GM23338 (cell line): Measurements from ENCODE around the gene KIF1A. TPM values are rescaled to one million over a fixed set of nuclear protein-coding genes. Genes with fewer than 3 reads are reported as not detected.

Source experiments
- ATAC-seq: fragments of 200-7000 bp; cut with Tn5 transposase; 3 replicates; pipeline ENCODE4 v1.9.1; 2020
- DNase-seq: peaks from one replicate; pipeline ENCODE4 v3.0.0-alpha.2; 2015; ENCODE audit warnings: low spot score
- H2AFZ ChIP-seq: fragments of 200-600 bp; sonication (generic); 2 replicates; pipeline ENCODE4 v1.8.0; 2016; ENCODE audit warnings: antibody characterized with exemption, mild to moderate bottlenecking, moderate library complexity
- H3F3A ChIP-seq: fragments of 200-600 bp; sonication (generic); replicated peaks from 2 replicates; pipeline ENCODE4 v1.8.0; 2017; ENCODE audit warnings: antibody characterized with exemption, mixed run types, low read depth
- H3K27ac ChIP-seq: fragments of 200-600 bp; sonication (generic); 2 replicates; pipeline ENCODE4 v1.6.1; 2016; ENCODE audit warnings: low read depth
- H3K27me3 ChIP-seq: fragments of 200-600 bp; sonication (generic); 2 replicates; pipeline ENCODE4 v1.8.0; 2016; ENCODE audit warnings: mild to moderate bottlenecking, mixed run types, moderate library complexity; ENCODE audit not compliant: insufficient read depth
- H3K36me3 ChIP-seq: fragments of 200-600 bp; sonication (generic); 2 replicates; pipeline ENCODE4 v1.8.0; 2016; ENCODE audit warnings: mild to moderate bottlenecking; ENCODE audit not compliant: insufficient read depth
- H3K4me1 ChIP-seq: fragments of 200-600 bp; sonication (generic); 2 replicates; pipeline ENCODE4 v1.8.0; 2016; ENCODE audit warnings: mild to moderate bottlenecking, moderate library complexity; ENCODE audit not compliant: insufficient read depth
- H3K4me2 ChIP-seq: fragments of 200-600 bp; sonication (generic); 2 replicates; pipeline ENCODE4 v1.7.1; 2017; ENCODE audit warnings: mixed run types
- H3K4me3 ChIP-seq: fragments of 200-600 bp; sonication (generic); 2 replicates; pipeline ENCODE4 v1.6.1; 2016; ENCODE audit warnings: mixed run types
- H3K79me2 ChIP-seq: fragments of 200-600 bp; sonication (generic); replicated peaks from 2 replicates; pipeline ENCODE4 v1.8.0; 2017; ENCODE audit warnings: mild to moderate bottlenecking; ENCODE audit not compliant: insufficient read depth
- H3K9me2 ChIP-seq: fragments of 200-600 bp; sonication (generic); 2 replicates; pipeline ENCODE4 v1.8.0; 2017; ENCODE audit not compliant: insufficient read depth
- H4K20me1 ChIP-seq: fragments of 200-600 bp; sonication (generic); replicated peaks from 2 replicates; pipeline ENCODE4 v1.8.0; 2017; ENCODE audit warnings: mild to moderate bottlenecking; ENCODE audit not compliant: insufficient read depth
- H3K27ac Mint-ChIP-seq: 2 replicates; pipeline ENCODE4 v1.8.0; 2020; ENCODE audit warnings: inconsistent platforms, mild to moderate bottlenecking, moderate library complexity, mixed read lengths
- H3K27me3 Mint-ChIP-seq: 3 replicates; pipeline ENCODE4 v1.8.0; 2022; ENCODE audit warnings: low read depth, mild to moderate bottlenecking, moderate library complexity, mixed read lengths, inconsistent platforms; ENCODE audit not compliant: insufficient read depth, poor library complexity
- H3K36me3 Mint-ChIP-seq: 3 replicates; pipeline ENCODE4 v1.8.0; 2021; ENCODE audit warnings: low read depth, mild to moderate bottlenecking, inconsistent platforms, moderate library complexity, mixed read lengths
- H3K4me1 Mint-ChIP-seq: 3 replicates; pipeline ENCODE4 v1.8.0; 2020; ENCODE audit warnings: mild to moderate bottlenecking, inconsistent platforms, mixed read lengths
- H3K4me3 Mint-ChIP-seq: 3 replicates; pipeline ENCODE4 v1.8.0; 2021; ENCODE audit warnings: moderate library complexity, mild to moderate bottlenecking, inconsistent platforms, mixed read lengths
- H3K9me3 Mint-ChIP-seq: 3 replicates; pipeline ENCODE4 v1.8.0; 2020; ENCODE audit warnings: moderate library complexity, mild to moderate bottlenecking, inconsistent platforms, mixed read lengths
- ETS1 ChIP-seq: IDR thresholded peaks from 2 replicates; pipeline ENCODE4 v1.6.1; 2016; ENCODE audit warnings: antibody characterized with exemption
- EZH2 ChIP-seq: fragments of 200-600 bp; sonication (generic); IDR thresholded peaks from one replicate; pipeline ENCODE4 v1.8.0; 2017; ENCODE audit warnings: antibody characterized with exemption, mild to moderate bottlenecking, low read depth; ENCODE audit not compliant: unreplicated experiment
- EZH2phosphoT487 ChIP-seq: fragments of 200-600 bp; sonication (generic); IDR thresholded peaks from one replicate; pipeline ENCODE4 v1.8.1; 2018; ENCODE audit warnings: antibody characterized with exemption; ENCODE audit not compliant: unreplicated experiment
- JUNB ChIP-seq: IDR thresholded peaks from one replicate; pipeline ENCODE4 v1.6.1; 2016; ENCODE audit warnings: antibody characterized with exemption; ENCODE audit not compliant: unreplicated experiment
- NANOG ChIP-seq: IDR thresholded peaks from 2 replicates; pipeline ENCODE4 v1.6.1; 2016; ENCODE audit warnings: antibody characterized with exemption, borderline replicate concordance
- STAT1 ChIP-seq: IDR thresholded peaks from one replicate; pipeline ENCODE4 v1.6.1; 2016; ENCODE audit warnings: antibody characterized with exemption; ENCODE audit not compliant: unreplicated experiment
- ZNF114 ChIP-seq: fragments of 250-450 bp; sonication (Bioruptor Pico); IDR thresholded peaks from 2 replicates; pipeline ENCODE4 v1.5.0; 2020; ENCODE audit warnings: mild to moderate bottlenecking, moderate library complexity
- ZNF331 ChIP-seq: fragments of 250-450 bp; sonication (Bioruptor Pico); IDR thresholded peaks from 2 replicates; pipeline ENCODE4 v1.5.0; 2020; ENCODE audit warnings: low read depth, mild to moderate bottlenecking, moderate library complexity
- ZNF462 ChIP-seq: fragments of 250-450 bp; sonication (Bioruptor Pico); IDR thresholded peaks from 2 replicates; pipeline ENCODE4 v1.5.0; 2020; ENCODE audit warnings: mild to moderate bottlenecking, moderate library complexity
- polyA plus RNA-seq: library from polyadenylated mRNA; unstranded; fragments of >200 nt; fragmentation: Nextera tagmentation; extraction: Ambion mirVana; gene quantifications from 2 replicates; pipeline ENCODE4 v1.2.1, GENCODE V29; 2016
- total RNA-seq: library from RNA; depleted of rRNA; stranded (reverse); fragments of >200 nt; shearing (Covaris generic); gene quantifications from 2 replicates; pipeline ENCODE4 v1.2.3, GENCODE V29; 2014
- TF ChIP-seq, protein P1 (sequence below): IDR thresholded peaks from one replicate; pipeline ENCODE4 v1.6.1; 2018; ENCODE audit warnings: antibody characterized with exemption; ENCODE audit not compliant: unreplicated experiment
- TF ChIP-seq, protein P2 (sequence below), 2 experiments: fragments of 200-600 bp in 1 of 2; sonication (generic) in 1 of 2; conservative IDR thresholded peaks; 2 replicates each; pipeline versions ENCODE4 v1.5.1 to v1.6.1; 2016 to 2017; ENCODE audit warnings: antibody characterized with exemption in 2 of 2, low read depth in 2 of 2, mild to moderate bottlenecking in 2 of 2, moderate library complexity in 1 of 2

KIF1A gene
- total and polyA plus RNA-seq, 2 experiments from 2014 or later, result 169 to 214 TPM

- no peaks in the 10 kb centered on the region for H3K4me1 Mint-ChIP-seq
- Histone ChIP-seq H3F3A (no peaks in the 10 kb centered on the region), H3K27ac (no peak overlapping the region), H3K4me1 (no peaks in the 10 kb centered on the region), H3K36me3 (peaks cover 12% of the 10 kb centered on the region; the same call in 1 of the 2 replicates), H3K27me3 (no peaks in the 10 kb centered on the region), H3K4me3 (no peak overlapping the region), H2AFZ (no peak overlapping the region), H3K79me2 (no peaks in the 10 kb centered on the region), H4K20me1 (no peaks in the 10 kb centered on the region), H3K9me2 (no peaks in the 10 kb centered on the region), H3K4me2 (no peak overlapping the region)
- no peak overlapping the region for H3K27ac Mint-ChIP-seq
- H3K9me3 Mint-ChIP-seq, result no peaks in the 10 kb centered on the region; the same call in 2 of the 3 replicates
- no peak overlapping the region for H3K4me3 Mint-ChIP-seq
- TF ChIP-seq ETS1 (no peak), EZH2phosphoT487 (no peak), ZNF462 (CRISPR knock-in tag) (no peak), JUNB (no peak), EZH2 (no peak), ZNF114 (CRISPR knock-in tag) (no peak), STAT1 (no peak), NANOG (no peak), ZNF331 (no peak)
- TF ChIP-seq, protein P1, sequence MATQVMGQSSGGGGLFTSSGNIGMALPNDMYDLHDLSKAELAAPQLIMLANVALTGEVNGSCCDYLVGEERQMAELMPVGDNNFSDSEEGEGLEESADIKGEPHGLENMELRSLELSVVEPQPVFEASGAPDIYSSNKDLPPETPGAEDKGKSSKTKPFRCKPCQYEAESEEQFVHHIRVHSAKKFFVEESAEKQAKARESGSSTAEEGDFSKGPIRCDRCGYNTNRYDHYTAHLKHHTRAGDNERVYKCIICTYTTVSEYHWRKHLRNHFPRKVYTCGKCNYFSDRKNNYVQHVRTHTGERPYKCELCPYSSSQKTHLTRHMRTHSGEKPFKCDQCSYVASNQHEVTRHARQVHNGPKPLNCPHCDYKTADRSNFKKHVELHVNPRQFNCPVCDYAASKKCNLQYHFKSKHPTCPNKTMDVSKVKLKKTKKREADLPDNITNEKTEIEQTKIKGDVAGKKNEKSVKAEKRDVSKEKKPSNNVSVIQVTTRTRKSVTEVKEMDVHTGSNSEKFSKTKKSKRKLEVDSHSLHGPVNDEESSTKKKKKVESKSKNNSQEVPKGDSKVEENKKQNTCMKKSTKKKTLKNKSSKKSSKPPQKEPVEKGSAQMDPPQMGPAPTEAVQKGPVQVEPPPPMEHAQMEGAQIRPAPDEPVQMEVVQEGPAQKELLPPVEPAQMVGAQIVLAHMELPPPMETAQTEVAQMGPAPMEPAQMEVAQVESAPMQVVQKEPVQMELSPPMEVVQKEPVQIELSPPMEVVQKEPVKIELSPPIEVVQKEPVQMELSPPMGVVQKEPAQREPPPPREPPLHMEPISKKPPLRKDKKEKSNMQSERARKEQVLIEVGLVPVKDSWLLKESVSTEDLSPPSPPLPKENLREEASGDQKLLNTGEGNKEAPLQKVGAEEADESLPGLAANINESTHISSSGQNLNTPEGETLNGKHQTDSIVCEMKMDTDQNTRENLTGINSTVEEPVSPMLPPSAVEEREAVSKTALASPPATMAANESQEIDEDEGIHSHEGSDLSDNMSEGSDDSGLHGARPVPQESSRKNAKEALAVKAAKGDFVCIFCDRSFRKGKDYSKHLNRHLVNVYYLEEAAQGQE, result no peak
- TF ChIP-seq, protein P2, sequence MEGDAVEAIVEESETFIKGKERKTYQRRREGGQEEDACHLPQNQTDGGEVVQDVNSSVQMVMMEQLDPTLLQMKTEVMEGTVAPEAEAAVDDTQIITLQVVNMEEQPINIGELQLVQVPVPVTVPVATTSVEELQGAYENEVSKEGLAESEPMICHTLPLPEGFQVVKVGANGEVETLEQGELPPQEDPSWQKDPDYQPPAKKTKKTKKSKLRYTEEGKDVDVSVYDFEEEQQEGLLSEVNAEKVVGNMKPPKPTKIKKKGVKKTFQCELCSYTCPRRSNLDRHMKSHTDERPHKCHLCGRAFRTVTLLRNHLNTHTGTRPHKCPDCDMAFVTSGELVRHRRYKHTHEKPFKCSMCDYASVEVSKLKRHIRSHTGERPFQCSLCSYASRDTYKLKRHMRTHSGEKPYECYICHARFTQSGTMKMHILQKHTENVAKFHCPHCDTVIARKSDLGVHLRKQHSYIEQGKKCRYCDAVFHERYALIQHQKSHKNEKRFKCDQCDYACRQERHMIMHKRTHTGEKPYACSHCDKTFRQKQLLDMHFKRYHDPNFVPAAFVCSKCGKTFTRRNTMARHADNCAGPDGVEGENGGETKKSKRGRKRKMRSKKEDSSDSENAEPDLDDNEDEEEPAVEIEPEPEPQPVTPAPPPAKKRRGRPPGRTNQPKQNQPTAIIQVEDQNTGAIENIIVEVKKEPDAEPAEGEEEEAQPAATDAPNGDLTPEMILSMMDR (conservative IDR thresholded peaks at IDR 0.05; ENCODE audit: low read depth in 2 of 2), result no peak
- peaks cover 85% of the 10 kb centered on the region for H3K36me3 Mint-ChIP-seq
- H3K27me3 Mint-ChIP-seq, result peaks cover 36% of the 10 kb centered on the region
- ATAC-seq, result no peak
- no peak for DNase-seq
Measured at GRCh38 chr2:240745456-240745855, 74.6 kb downstream of the KIF1A start.
